Measurements from ENCODE around the gene DCAF7. TPM values are rescaled to one million over a fixed set of nuclear protein-coding genes. Genes with fewer than 3 reads are reported as not detected.

DCAF7 gene
- total and polyA plus RNA-seq, 3 experiments from 2014 or later: 82.5 to 102 (median 99.1) TPM

- Mint-ChIP-seq H3K27ac (no peak overlapping the region), H3K9me3 (no peaks in the 10 kb centered on the region)
- CTCF ChIA-PET: no interaction called here
These were observed 31.0 kb upstream of the DCAF7 start for GRCh38 chr17:63519116-63519881.

GRCh38 chr17:63519972-63520882, 30.1 kb upstream of the DCAF7 start:
- H3K36me3 Mint-ChIP-seq: no peaks in the 10 kb centered on the region
- H3K4me1 Mint-ChIP-seq: peaks cover 0 to 8% (median 8%) of the 10 kb centered on the region in 3 donors
- Histone ChIP-seq H3K9me3 (ENCODE audit: low read length) (no peaks in the 10 kb centered on the region), H3K27me3 (ENCODE audit: insufficient read depth, low read length, poor library complexity, severe bottlenecking) (peaks cover 7% of the 10 kb centered on the region), H3K36me3 (ENCODE audit: insufficient read depth, low read length) (no peaks in the 10 kb centered on the region), H3K27ac (ENCODE audit: low read depth, low read length) (no peak overlapping the region), H3K4me1 (ENCODE audit: insufficient read depth, low read length) (no peaks in the 10 kb centered on the region), H3K4me3 (ENCODE audit: low read length) (no peak overlapping the region)
- no peaks in the 10 kb centered on the region for H3K9me3 Mint-ChIP-seq
- peaks cover 21 to 43% of the 10 kb centered on the region in 2 donors for H3K27me3 Mint-ChIP-seq
- no peak for DNase-seq
- POLR2A ChIA-PET: no interaction called here
- no peak overlapping the region for H3K4me3 Mint-ChIP-seq
- CTCF ChIA-PET: no interaction called here
- H3K27ac Mint-ChIP-seq: no peak overlapping the region

More at GRCh38 chr17:63519116-63519881, 31.0 kb upstream of the DCAF7 start:
- H3K36me3 Mint-ChIP-seq: no peaks in the 10 kb centered on the region
- H3K4me3 ChIP-seq (ENCODE audit: low read length): no peak overlapping the region
- no peak overlapping the region for H3K4me3 Mint-ChIP-seq
- peaks cover 15 to 37% of the 10 kb centered on the region in 2 donors for H3K27me3 Mint-ChIP-seq
- H3K4me1 Mint-ChIP-seq: peaks cover 0 to 8% (median 8%) of the 10 kb centered on the region in 3 donors
- no peaks in the 10 kb centered on the region for H3K4me1 ChIP-seq (ENCODE audit: insufficient read depth, low read length)
- H3K27ac ChIP-seq (ENCODE audit: low read depth, low read length): no peak overlapping the region
- no peaks in the 10 kb centered on the region for H3K36me3 ChIP-seq (ENCODE audit: insufficient read depth, low read length)
- H3K9me3 ChIP-seq (ENCODE audit: low read length): no peaks in the 10 kb centered on the region
- no peak for DNase-seq
- POLR2A ChIA-PET: no interaction called here
- H3K27me3 ChIP-seq (ENCODE audit: insufficient read depth, low read length, poor library complexity, severe bottlenecking): peaks cover 5% of the 10 kb centered on the region

- Mint-ChIP-seq H3K36me3 (no peaks in the 10 kb centered on the region), H3K4me3 (peak within 1 kb of the TSS in 3 of 7 donors; percentile 20 to 30 (median 28)), H3K27ac (peak within 1 kb of the TSS in 1 of 8 donors; percentile 69), H3K4me1 (peaks cover 0 to 8% (median 8%) of the 10 kb centered on the region in 3 donors), H3K9me3 (no peaks in the 10 kb centered on the region), H3K27me3 (peaks cover 19 to 48% of the 10 kb centered on the region in 2 donors)
- Histone ChIP-seq H3K27me3 (ENCODE audit: insufficient read depth, low read length, poor library complexity, severe bottlenecking) (peaks cover 13% of the 10 kb centered on the region), H3K4me3 (ENCODE audit: low read length) (no peak within 1 kb of the TSS), H3K36me3 (ENCODE audit: insufficient read depth, low read length) (no peaks in the 10 kb centered on the region), H3K27ac (ENCODE audit: low read depth, low read length) (no peak within 1 kb of the TSS), H3K9me3 (ENCODE audit: low read length) (no peaks in the 10 kb centered on the region), H3K4me1 (ENCODE audit: insufficient read depth, low read length) (no peaks in the 10 kb centered on the region)
- CTCF ChIA-PET: interaction anchor here (1.3 kb wide), 1 partner anchor 8 kb away, joined by 3 read pairs; no protein-coding TSS in a partner anchor
- POLR2A ChIA-PET: no interaction called here
- no peak for DNase-seq
These were observed 26.9 kb upstream of the DCAF7 start, which contains the start of gene KCNH6 for GRCh38 chr17:63523253-63523855. KCNH6 (plus strand) TSS chr17:63523358; CDS start chr17:63523414, 56 bp downstream.

GRCh38 chr17:63524051-63524450, 26.2 kb upstream of the DCAF7 start:
- Mint-ChIP-seq H3K4me1 (peaks cover 0 to 8% (median 8%) of the 10 kb centered on the region in 3 donors), H3K4me3 (peak overlapping the region in 2 of 7 donors; percentile 20 to 30), H3K9me3 (no peaks in the 10 kb centered on the region), H3K36me3 (no peaks in the 10 kb centered on the region), H3K27ac (peak overlapping the region in 1 of 8 donors; percentile 69), H3K27me3 (peaks cover 18 to 45% of the 10 kb centered on the region in 2 donors)
- ChIA-PET CTCF (no interaction called here), POLR2A (no interaction called here)
- Histone ChIP-seq H3K36me3 (ENCODE audit: insufficient read depth, low read length) (no peaks in the 10 kb centered on the region), H3K27me3 (ENCODE audit: insufficient read depth, low read length, poor library complexity, severe bottlenecking) (peaks cover 13% of the 10 kb centered on the region), H3K4me3 (ENCODE audit: low read length) (no peak overlapping the region), H3K9me3 (ENCODE audit: low read length) (no peaks in the 10 kb centered on the region), H3K4me1 (ENCODE audit: insufficient read depth, low read length) (no peaks in the 10 kb centered on the region), H3K27ac (ENCODE audit: low read depth, low read length) (no peak overlapping the region)
- DNase-seq: no peak

DNA sequence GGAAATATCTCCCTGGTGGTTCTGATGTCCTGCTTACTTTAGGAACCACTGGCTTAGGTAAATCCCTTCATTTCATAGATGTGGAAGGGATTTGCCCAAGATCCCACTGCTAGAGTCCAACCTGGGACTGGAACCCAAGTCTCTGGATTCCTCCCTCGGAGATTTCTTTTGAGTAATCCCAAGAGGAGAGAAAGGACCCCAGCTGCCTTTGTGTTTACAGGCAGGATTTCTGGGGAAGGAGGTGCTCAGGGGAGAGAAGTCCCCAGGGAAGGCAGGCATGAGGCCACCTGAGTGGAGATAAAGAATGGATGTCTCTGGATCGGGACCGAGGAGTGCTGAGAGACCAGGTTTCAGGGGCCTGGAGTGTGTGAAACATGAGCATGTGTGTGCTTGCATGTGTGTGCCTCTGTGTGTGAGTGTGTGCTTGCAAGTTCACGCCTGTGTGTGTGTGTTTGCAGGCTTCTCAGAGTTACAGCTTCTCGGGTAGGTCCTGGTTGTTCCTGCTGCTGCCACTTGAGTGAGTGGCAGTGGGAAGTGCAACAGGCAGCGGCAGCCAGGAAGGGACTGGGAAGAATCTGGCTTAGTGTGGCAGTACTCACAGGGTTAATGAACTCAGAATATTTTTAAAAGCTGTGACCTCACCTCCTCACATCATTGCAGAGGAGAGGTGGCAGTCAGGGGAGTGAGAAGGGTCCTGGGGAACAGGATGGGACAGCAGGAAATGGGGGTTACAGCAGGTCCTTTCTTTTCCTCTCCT, 24.9 kb upstream of the DCAF7 start:
- Histone ChIP-seq H3K9me3 (ENCODE audit: low read length) (no peaks in the 10 kb centered on the region), H3K27me3 (ENCODE audit: insufficient read depth, low read length, poor library complexity, severe bottlenecking) (peaks cover 13% of the 10 kb centered on the region), H3K27ac (ENCODE audit: low read depth, low read length) (no peak overlapping the region), H3K4me1 (ENCODE audit: insufficient read depth, low read length) (no peaks in the 10 kb centered on the region), H3K4me3 (ENCODE audit: low read length) (no peak overlapping the region), H3K36me3 (ENCODE audit: insufficient read depth, low read length) (no peaks in the 10 kb centered on the region)
- CTCF ChIA-PET: no interaction called here
- Mint-ChIP-seq H3K36me3 (no peaks in the 10 kb centered on the region), H3K4me3 (no peak overlapping the region), H3K27me3 (peaks cover 20 to 38% of the 10 kb centered on the region in 2 donors), H3K9me3 (no peaks in the 10 kb centered on the region), H3K27ac (no peak overlapping the region), H3K4me1 (peaks cover 0 to 8% (median 8%) of the 10 kb centered on the region in 3 donors)
- DNase-seq: no peak
- POLR2A ChIA-PET: no interaction called here

DNA sequence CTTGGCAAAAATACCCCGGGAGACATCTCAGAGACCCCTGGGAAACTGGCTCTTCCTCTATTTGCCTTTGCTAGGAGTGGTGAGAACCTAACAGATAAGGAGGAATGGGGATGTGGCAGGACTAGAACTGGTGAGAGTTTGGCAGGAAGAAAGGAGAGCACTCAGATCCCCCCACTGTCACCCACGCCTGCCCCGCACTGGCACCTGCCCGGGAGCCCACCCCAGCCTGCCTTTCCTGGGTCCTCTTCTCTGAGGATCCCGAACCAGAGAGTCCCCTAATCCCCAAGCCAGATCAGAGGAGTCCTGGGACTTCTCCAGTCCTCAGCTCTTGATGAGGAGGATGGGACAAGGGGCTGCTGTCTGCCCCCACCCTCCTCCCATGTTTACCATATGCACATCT, 23.4 kb upstream of the DCAF7 start:
- H3K4me1 ChIP-seq (ENCODE audit: insufficient read depth, low read length): no peaks in the 10 kb centered on the region
- no peak for DNase-seq
- H3K9me3 ChIP-seq (ENCODE audit: low read length): no peaks in the 10 kb centered on the region
- no peak overlapping the region for H3K4me3 Mint-ChIP-seq
- no peaks in the 10 kb centered on the region for H3K36me3 ChIP-seq (ENCODE audit: insufficient read depth, low read length)
- no peak overlapping the region for H3K4me3 ChIP-seq (ENCODE audit: low read length)
- H3K27me3 Mint-ChIP-seq: peaks cover 13 to 31% of the 10 kb centered on the region in 2 donors
- ChIA-PET CTCF (no interaction called here), POLR2A (no interaction called here)
- H3K27me3 ChIP-seq (ENCODE audit: insufficient read depth, low read length, poor library complexity, severe bottlenecking): peaks cover 13% of the 10 kb centered on the region
- no peak overlapping the region for H3K27ac ChIP-seq (ENCODE audit: low read depth, low read length)
- no peak overlapping the region for H3K27ac Mint-ChIP-seq
- H3K9me3 Mint-ChIP-seq: no peaks in the 10 kb centered on the region
- H3K4me1 Mint-ChIP-seq: peaks cover 0 to 8% (median 8%) of the 10 kb centered on the region in 3 donors
- H3K36me3 Mint-ChIP-seq: no peaks in the 10 kb centered on the region

DNA sequence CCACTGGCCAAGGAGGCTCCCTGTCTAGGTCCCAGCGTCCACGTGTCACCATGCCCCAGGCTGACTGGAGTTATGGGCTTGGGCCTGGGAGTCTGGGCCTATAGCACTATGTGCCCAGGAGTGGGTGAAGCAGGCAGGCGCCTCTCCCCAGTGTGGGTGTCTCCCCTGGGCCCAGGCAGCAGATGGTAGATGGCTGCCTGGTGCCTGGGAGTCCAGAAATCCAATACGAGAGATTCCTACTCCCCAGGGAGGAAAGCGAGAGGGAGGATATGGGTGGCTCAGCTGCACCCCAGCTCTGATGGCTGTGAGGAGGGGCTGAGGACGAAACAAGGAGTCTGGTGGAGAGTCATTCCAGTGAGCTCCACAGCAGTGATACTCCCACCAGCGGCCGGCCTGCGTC, 22.1 kb upstream of the DCAF7 start:
- H3K27ac Mint-ChIP-seq: no peak overlapping the region

More for the DNA sequence above, 22.1 kb upstream of the DCAF7 start:
- Histone ChIP-seq H3K36me3 (ENCODE audit: insufficient read depth, low read length) (no peaks in the 10 kb centered on the region), H3K4me3 (ENCODE audit: low read length) (no peak overlapping the region), H3K4me1 (ENCODE audit: insufficient read depth, low read length) (no peaks in the 10 kb centered on the region), H3K9me3 (ENCODE audit: low read length) (no peaks in the 10 kb centered on the region), H3K27ac (ENCODE audit: low read depth, low read length) (no peak overlapping the region), H3K27me3 (ENCODE audit: insufficient read depth, low read length, poor library complexity, severe bottlenecking) (peaks cover 13% of the 10 kb centered on the region)
- Mint-ChIP-seq H3K9me3 (no peaks in the 10 kb centered on the region), H3K36me3 (no peaks in the 10 kb centered on the region), H3K27me3 (peaks cover 13 to 28% of the 10 kb centered on the region in 2 donors), H3K4me3 (no peak overlapping the region), H3K4me1 (peaks cover 0 to 8% (median 8%) of the 10 kb centered on the region in 3 donors)
- ChIA-PET POLR2A (no interaction called here), CTCF (no interaction called here)
- DNase-seq: peak in 1 of 5 donors; percentile 25

All from CD8-positive, alpha-beta memory T cell (primary cell).